ENCODE measurements around the gene KTN1. TPM values are rescaled to one million over a fixed set of nuclear protein-coding genes. Genes with fewer than 3 reads are reported as not detected.

The KTN1 gene
- total RNA-seq, 2 experiments from 2014 or later: 107 to 113 TPM

DNA sequence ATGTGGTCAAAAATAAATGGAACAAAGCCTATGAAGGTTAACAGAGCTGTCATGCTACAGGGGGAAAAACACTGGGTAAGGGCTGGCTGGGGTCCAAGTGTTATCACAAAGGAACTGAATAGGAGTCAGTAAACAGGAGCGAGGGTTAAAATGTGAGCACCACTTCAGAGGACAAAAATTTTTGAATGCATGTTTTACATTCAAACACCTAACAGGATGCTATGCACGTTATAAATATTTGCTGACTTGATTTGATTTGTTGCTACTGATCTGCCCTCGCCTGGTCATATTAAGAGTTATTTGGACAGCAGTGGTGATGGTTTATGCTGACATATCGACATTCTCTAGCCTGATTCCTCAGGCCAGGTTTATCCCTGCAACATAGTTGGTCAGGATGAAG lies 7.4 kb upstream of the KTN1 start:
- TF ChIP-seq, protein P1, sequence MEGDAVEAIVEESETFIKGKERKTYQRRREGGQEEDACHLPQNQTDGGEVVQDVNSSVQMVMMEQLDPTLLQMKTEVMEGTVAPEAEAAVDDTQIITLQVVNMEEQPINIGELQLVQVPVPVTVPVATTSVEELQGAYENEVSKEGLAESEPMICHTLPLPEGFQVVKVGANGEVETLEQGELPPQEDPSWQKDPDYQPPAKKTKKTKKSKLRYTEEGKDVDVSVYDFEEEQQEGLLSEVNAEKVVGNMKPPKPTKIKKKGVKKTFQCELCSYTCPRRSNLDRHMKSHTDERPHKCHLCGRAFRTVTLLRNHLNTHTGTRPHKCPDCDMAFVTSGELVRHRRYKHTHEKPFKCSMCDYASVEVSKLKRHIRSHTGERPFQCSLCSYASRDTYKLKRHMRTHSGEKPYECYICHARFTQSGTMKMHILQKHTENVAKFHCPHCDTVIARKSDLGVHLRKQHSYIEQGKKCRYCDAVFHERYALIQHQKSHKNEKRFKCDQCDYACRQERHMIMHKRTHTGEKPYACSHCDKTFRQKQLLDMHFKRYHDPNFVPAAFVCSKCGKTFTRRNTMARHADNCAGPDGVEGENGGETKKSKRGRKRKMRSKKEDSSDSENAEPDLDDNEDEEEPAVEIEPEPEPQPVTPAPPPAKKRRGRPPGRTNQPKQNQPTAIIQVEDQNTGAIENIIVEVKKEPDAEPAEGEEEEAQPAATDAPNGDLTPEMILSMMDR (IDR thresholded peaks at IDR 0.05): no peak
- peaks cover 3% of the 10 kb centered on the region for H3K36me3 Mint-ChIP-seq (ENCODE audit: low read depth)

DNA sequence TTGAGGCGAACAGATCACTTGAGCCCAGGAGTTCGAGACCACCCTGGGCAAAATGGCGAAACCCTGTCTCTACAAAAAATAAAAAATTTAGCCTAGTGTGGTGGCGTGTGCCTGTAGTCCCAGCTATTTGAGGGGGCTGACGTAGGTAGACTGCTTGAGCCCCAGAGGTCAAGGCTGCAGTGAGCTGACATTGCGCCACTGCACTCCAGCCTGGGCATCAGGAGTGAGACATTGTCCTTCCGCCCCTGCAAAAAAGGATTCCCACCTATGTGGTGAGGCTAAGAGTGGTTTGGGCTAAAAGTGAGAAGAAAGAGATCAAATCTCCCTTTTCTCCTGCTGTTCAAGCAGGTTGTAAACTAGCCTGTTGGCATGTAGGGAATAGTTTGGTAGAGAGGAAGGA lies 5.0 kb upstream of the KTN1 start:
- Mint-ChIP-seq H3K27ac (no peak overlapping the region), H3K4me1 (ENCODE audit: low read depth) (peaks cover 7% of the 10 kb centered on the region), H3K9me3 (no peaks in the 10 kb centered on the region), H3K36me3 (ENCODE audit: low read depth) (peaks cover 3% of the 10 kb centered on the region), H3K27me3 (no peaks in the 10 kb centered on the region), H3K4me3 (no peak overlapping the region)
- intact Hi-C loops (cut with micrococcal nuclease): loop anchor here (10.0 kb wide), 1 partner anchor 130 kb away; the partner anchor contains the start of gene TBPL2
- POLR2A ChIA-PET: no interaction called here
- DNase-seq: no peak
- TF ChIP-seq, protein P1 (IDR thresholded peaks at IDR 0.05): no peak
- ATAC-seq: no peak
- CTCF ChIA-PET: interaction anchor here (0.6 kb wide), 1 partner anchor 120 kb away, joined by 3 read pairs; no protein-coding TSS in a partner anchor

More for the DNA sequence above, 7.4 kb upstream of the KTN1 start:
- ATAC-seq (no peak), DNase-seq (no peak)
- Mint-ChIP-seq H3K4me1 (ENCODE audit: low read depth) (no peaks in the 10 kb centered on the region), H3K4me3 (no peak overlapping the region), H3K27ac (no peak overlapping the region), H3K9me3 (no peaks in the 10 kb centered on the region), H3K27me3 (no peaks in the 10 kb centered on the region)
- intact Hi-C loops (cut with micrococcal nuclease): loop anchor here (10.0 kb wide), 1 partner anchor 128 kb away; the partner anchor contains the start of gene TBPL2
- ChIA-PET POLR2A (no interaction called here), CTCF (interaction anchor here (1.0 kb wide), 1 partner anchor 126 kb away, joined by 3 read pairs; no protein-coding TSS in a partner anchor)

DNA sequence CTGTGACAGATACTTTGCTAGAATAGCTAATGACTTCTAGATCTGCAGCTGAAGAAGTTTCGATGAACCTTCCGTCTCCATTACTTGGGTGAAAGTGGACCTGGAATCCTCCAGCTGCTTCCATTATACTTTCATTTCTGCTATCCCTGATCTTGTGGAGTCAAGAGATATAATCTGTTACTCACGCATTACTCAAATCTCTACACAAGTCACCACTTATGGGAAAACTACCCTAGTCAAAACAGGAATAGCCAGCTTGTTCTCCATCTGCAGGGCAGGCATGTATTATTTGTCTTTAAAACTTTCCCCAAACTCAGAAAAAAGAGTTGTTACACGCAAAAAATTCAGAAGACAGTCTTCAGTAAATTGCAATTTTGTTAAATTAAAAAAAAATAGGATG lies 2.8 kb upstream of the KTN1 start:
- no peak for DNase-seq
- H3K9me3 Mint-ChIP-seq: no peaks in the 10 kb centered on the region
- peaks cover 14% of the 10 kb centered on the region for H3K4me1 Mint-ChIP-seq (ENCODE audit: low read depth)
- no peak for ATAC-seq
- H3K4me3 Mint-ChIP-seq: no peak overlapping the region
- TF ChIP-seq, protein P1 (IDR thresholded peaks at IDR 0.05): no peak
- H3K27me3 Mint-ChIP-seq: no peaks in the 10 kb centered on the region
- ChIA-PET CTCF (interaction anchor here (2.0 kb wide), 1 partner anchor 132 kb away, joined by 8 read pairs; no protein-coding TSS in a partner anchor), POLR2A (no interaction called here)
- H3K36me3 Mint-ChIP-seq (ENCODE audit: low read depth): peaks cover 3% of the 10 kb centered on the region
- intact Hi-C loops (cut with micrococcal nuclease): loop anchor here (10.0 kb wide), 1 partner anchor 132 kb away; the partner anchor contains the start of gene TBPL2
- no peak overlapping the region for H3K27ac Mint-ChIP-seq

DNA sequence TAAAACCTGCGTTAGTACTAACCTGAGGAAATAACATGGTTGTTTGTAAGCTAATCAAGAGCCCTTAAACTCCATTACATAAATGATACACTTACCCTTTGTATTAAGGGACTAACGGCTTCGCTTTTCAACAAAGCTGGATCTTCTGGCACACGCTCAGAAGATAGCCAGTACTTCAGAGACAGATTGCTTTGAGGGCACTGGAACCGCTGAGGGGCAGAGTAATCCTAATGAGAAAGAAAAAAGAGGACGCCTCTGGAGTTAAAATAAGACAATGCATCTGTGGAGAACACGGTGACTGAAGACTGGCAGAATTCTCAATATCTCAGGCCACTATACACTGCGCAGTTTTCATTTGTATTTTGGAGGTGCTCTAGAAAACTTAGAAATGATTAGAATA lies 1.5 kb upstream of the KTN1 start:
- ChIA-PET CTCF (interaction anchor here (1.0 to 1.4 kb wide), 3 partner anchors 132 to 204 kb away, joined by 3 to 5 read pairs (median 4); no protein-coding TSS in a partner anchor), POLR2A (no interaction called here)
- Mint-ChIP-seq H3K4me1 (ENCODE audit: low read depth) (peaks cover 22% of the 10 kb centered on the region), H3K9me3 (no peaks in the 10 kb centered on the region), H3K4me3 (peak overlapping the region; percentile 91), H3K27ac (peak overlapping the region; percentile 25), H3K36me3 (ENCODE audit: low read depth) (peaks cover 3% of the 10 kb centered on the region), H3K27me3 (no peaks in the 10 kb centered on the region)
- DNase-seq (no peak), ATAC-seq (no peak)
- intact Hi-C loops (cut with micrococcal nuclease): loop anchor here (10.0 kb wide), 1 partner anchor 134 kb away; the partner anchor contains the start of gene TBPL2
- TF ChIP-seq, protein P1 (IDR thresholded peaks at IDR 0.05): no peak
